ENCODE data around the gene KCNK1.

KCNK1 gene

GRCh38 chr1:233636503-233636877 lies 22.6 kb downstream of the KCNK1 start:
- no peak for DNase-seq (ENCODE audit: low read depth)

GRCh38 chr1:233638513-233638912 lies 24.6 kb downstream of the KCNK1 start:
- DNase-seq (ENCODE audit: low read depth) = no peak

- DNase-seq (ENCODE audit: low read depth) = no peak
Measured at GRCh38 chr1:233639611-233640010, 25.7 kb downstream of the KCNK1 start.

- DNase-seq (ENCODE audit: low read depth) = no peak
Measured at GRCh38 chr1:233640179-233640578, 26.3 kb downstream of the KCNK1 start.

- DNase-seq (ENCODE audit: low read depth) = no peak
Measured at GRCh38 chr1:233641029-233641428, 27.1 kb downstream of the KCNK1 start.

GRCh38 chr1:233647073-233647472 lies 33.2 kb downstream of the KCNK1 start:
- DNase-seq (ENCODE audit: low read depth) = no peak

GRCh38 chr1:233647636-233648035 lies 33.7 kb downstream of the KCNK1 start:
- no peak for DNase-seq (ENCODE audit: low read depth)

- no peak for DNase-seq (ENCODE audit: low read depth)
Measured at GRCh38 chr1:233651061-233651460, 37.2 kb downstream of the KCNK1 start.

- no peak for DNase-seq (ENCODE audit: low read depth)
Measured at GRCh38 chr1:233651563-233652233, 37.8 kb downstream of the KCNK1 start.

- no peak for DNase-seq (ENCODE audit: low read depth)
Measured at GRCh38 chr1:233652526-233652925, 38.6 kb downstream of the KCNK1 start.

- DNase-seq (ENCODE audit: low read depth) = no peak
Measured at GRCh38 chr1:233654658-233655280, 40.9 kb downstream of the KCNK1 start.

GRCh38 chr1:233655301-233655740 lies 41.4 kb downstream of the KCNK1 start:
- no peak for DNase-seq (ENCODE audit: low read depth)

GRCh38 chr1:233656032-233656635 lies 42.2 kb downstream of the KCNK1 start:
- DNase-seq (ENCODE audit: low read depth) = no peak

- no peak for DNase-seq (ENCODE audit: low read depth)
Measured at GRCh38 chr1:233656687-233657086, 42.8 kb downstream of the KCNK1 start.

GRCh38 chr1:233657466-233657865 lies 43.6 kb downstream of the KCNK1 start:
- no peak for DNase-seq (ENCODE audit: low read depth)

GRCh38 chr1:233659495-233659894 lies 45.6 kb downstream of the KCNK1 start:
- no peak for DNase-seq (ENCODE audit: low read depth)

- DNase-seq (ENCODE audit: low read depth) = no peak
Measured at GRCh38 chr1:233661376-233662159, 47.7 kb downstream of the KCNK1 start.

- DNase-seq (ENCODE audit: low read depth) = no peak
Measured at GRCh38 chr1:233662575-233663304, 48.8 kb downstream of the KCNK1 start.

GRCh38 chr1:233664253-233664652 lies 50.3 kb downstream of the KCNK1 start:
- no peak for DNase-seq (ENCODE audit: low read depth)

- DNase-seq (ENCODE audit: low read depth) = no peak
Measured at GRCh38 chr1:233664804-233665574, 51.1 kb downstream of the KCNK1 start.

GRCh38 chr1:233665575-233666270 lies 51.8 kb downstream of the KCNK1 start:
- no peak for DNase-seq (ENCODE audit: low read depth)

Data from HS-27A (cell line).